Activated CD8-positive, alpha-beta memory T cell treated with anti-CD3 and anti-CD28 coated beads for 48 hours (primary cell): ENCODE data around the gene TCERG1L.

ENCODE experiments used
- DNase-seq, 3 experiments: peaks; one replicate each; pipeline ENCODE4 v3.0.0-alpha.2; 2020; ENCODE audit warnings: low read depth in 2 of 3, low spot score in 2 of 3

Gene TCERG1L

GRCh38 chr10:131046194-131046593 lies 265.3 kb downstream of the TCERG1L start:
- DNase-seq: no peak

GRCh38 chr10:131044379-131045111 lies 267.0 kb downstream of the TCERG1L start:
- DNase-seq: no peak

DNA sequence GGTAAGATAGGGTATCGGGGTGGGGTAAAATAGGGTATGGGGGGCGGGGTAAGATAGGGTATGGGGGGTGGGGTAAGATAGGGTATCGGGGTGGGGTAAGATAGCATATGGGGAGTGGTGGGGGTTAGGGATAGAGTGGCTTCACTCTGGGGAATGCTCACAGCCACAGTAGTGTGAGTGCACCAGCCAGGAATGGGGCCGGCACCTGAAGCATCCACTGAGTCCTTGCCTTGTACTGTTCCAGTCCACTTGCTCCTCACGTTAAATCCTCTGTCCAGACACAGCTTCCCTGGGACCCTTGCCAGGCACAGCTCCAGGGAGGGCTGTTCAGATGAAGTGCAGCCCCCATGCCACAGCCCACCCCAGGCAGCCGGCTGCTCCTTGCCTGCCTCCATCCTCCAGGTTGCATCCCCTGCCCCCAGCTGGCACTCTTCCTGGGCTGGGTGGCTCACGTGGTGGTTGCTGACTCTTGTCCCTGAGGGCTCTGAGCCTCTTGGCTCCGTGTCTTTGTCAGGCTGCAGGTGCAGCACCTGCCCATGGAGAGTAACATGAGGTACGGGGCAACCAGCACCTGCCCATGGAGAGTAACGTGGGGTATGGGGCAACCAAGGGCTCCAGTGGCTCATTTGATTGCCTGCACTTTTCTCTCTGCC lies 268.4 kb downstream of the TCERG1L start:
- no peak for DNase-seq
